HT-29 (cell line): ENCODE data around the gene OARD1. TPM values are rescaled to one million over a fixed set of nuclear protein-coding genes. Genes with fewer than 3 reads are reported as not detected.
A peak's percentile ranks its signal among the peaks of the same experiment; 100 is the strongest.

ENCODE experiments used
- DNase-seq: peaks from one replicate; pipeline ENCODE4 v3.0.0-alpha.2; 2015; ENCODE audit warnings: low spot score
- total RNA-seq: library from RNA; depleted of rRNA; stranded (reverse); fragments of >200 nt; shearing (Covaris generic); gene quantifications from 2 replicates; pipeline ENCODE4 v1.2.3, GENCODE V29; 2014

OARD1 gene
- total RNA-seq, 1 experiment from 2014 or later, result 14.5 TPM

DNA sequence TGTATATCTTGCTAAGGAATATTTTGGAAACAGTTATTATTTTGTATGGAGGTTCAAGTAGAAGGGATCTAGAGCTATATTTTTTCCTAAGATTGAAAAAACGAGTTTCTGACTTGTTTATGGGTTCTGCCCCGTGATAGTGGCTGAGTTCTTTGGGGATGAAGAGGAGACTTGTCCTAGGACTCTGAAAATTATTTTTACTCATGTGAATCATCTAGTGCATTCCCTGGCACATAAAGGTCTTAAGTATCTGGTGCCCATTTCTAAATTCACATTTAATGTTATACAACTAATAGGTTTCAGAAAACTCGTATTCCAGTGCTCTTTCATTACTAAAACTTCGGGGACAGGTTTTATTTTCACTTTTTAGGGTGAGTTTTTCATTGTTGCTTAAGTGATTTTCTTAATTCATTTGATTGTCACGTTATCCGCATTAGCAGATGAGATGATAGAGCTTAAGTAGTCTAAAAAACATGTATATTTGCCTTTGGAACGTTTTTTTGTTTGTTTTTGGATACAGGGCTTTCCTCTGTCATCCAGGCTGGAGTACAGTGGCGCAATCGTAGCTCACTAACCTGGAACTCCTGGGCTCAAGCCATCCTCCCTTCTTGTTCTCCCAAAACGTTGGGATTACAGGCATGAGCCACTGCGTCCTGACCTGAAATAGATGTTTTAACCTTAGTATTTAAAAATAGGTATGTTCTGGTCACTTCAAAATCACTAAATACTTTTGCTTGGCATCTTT is 2.7 kb upstream of the OARD1 start:
- no peak for DNase-seq

DNA sequence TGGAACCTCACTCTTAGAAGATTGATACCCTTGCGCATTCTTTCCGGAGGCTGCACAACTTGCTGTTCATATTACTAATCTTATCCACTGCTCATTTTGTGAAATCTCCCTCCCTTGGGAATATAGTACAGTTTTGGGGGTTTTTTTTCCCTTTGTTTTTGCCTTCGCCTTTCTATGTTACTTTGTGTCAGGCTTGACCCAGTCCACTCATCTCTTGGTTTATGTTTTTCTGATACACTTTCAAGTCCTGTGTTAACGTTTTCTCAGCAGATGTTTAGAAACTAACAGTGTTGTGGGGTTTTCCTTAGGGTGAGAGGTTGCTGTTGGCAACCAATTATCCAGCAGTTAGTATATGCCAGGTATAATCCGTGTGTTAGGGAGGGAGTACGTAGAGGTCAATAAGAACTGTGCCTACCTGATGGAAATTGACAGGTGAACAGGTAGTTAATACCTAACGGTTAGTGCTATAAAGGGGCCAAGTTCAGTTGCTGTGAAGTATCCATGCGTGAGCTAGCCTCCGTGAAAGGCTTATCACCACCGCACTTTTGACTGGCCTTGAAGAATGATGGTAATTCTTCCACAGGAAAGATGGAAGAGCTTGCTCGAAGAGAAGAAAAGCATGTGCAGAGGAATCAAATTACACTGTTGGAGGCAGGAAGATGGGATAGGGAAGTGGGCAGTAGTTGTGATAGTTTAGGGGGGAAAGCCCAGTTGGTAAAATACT is 2.0 kb upstream of the OARD1 start:
- peak; percentile 41 for DNase-seq

DNA sequence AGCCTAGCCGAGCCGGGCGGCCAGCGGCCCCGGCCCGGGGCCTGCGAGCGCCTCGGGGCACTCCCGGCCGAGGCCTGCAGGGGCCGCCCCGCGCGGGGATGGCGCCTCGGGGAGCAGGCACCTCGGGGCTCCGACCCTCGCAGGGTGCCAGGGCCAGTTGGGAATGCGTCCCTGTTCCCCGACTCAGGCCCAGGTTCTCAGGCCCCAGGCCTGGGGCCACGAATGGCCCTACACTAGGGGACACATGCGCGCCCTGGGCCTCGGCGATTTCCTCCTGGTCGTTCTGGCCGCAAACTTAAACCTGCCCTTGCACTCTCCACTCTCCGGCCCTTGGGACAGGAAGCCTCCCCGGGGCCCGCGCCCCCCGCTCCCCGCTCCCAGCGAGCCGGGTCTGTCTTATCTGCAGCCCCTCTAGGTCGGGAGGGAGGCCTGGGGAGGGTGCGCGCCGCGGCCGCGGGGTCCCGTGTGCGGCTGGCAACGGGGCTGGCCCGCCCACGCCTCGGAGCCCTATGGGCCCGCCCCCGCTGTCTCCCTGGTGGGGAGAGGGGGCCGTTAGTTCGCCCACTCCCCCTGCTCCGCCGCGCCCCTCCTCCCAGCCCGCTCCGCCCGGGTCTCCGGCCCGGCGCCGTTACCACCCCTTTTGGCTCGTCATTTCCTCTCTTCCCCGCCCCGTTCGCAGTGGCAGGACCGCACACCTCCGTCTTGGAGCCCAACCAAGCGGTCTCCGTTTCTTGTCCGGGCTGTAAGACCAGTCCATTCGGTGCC is 1.2 kb upstream of the OARD1 start:
- DNase-seq, result peak; percentile 88

DNA sequence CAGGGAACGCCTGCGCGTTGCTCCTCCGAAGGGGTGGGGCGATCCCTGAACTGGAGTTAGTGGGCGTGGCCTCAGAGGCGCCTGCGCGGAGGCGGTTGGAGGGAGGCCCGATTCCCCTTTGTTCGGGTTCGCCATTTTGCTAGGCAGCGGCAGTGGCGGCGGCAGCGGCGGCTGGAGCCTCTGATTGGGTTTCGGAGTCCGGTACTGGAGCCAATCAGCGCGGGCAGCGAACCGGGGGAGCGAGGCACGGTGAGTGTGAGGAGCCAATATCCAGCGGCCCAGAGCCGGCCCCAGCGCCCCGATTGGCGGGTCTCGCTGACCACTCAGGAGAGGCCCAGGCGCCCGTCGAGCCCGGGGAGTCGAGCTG is 663 bp upstream of the OARD1 start, which contains the start of gene NFYA:
Gene NFYA (plus strand): TSS at position 139 of the 367 bp plus-strand sequence. CDS start 6,116 bp downstream, outside the sequence.
- DNase-seq, result no peak

DNA sequence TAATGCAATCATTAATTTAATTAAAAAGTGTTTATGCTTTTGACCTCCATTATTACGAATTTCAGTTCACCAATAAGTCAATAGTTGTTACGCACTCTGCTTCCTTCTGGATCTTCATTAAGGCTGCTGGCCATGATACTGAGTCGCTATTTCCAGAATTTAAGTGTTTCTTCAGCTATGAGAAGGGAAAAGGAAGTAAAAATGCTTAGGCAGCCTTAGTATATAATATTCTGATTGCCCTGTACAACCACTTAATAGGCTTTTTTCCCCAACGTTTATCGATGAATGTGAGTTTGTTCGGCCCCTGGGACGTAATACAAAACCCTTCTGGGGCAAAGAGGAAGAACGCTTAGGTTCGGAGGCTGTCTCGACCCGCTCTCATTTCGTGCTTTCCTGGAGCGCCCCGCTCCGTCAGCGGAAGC is 644 bp downstream of the OARD1 start:
- no peak for DNase-seq

DNA sequence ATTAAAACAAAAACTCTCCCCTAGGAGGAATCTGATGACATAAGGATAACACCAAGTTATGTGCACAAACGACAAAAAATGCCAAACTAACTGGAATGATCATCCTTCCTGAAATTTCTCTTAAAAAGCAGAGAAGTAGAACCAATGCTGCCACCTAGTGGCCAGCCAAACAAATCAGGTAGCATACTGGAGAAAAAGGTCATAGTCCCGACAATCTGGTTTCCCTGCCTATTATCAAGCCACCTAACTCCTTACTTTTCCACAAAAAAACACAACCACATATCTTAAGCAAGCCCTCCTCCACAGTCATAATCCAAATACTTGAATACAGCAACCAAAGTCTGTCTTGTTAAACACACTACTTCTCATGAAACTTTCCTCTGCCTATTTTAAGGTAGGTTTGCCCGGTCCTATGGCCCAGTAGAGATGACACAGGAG is 5.3 kb downstream of the OARD1 start:
- peak; percentile 85 for DNase-seq

DNA sequence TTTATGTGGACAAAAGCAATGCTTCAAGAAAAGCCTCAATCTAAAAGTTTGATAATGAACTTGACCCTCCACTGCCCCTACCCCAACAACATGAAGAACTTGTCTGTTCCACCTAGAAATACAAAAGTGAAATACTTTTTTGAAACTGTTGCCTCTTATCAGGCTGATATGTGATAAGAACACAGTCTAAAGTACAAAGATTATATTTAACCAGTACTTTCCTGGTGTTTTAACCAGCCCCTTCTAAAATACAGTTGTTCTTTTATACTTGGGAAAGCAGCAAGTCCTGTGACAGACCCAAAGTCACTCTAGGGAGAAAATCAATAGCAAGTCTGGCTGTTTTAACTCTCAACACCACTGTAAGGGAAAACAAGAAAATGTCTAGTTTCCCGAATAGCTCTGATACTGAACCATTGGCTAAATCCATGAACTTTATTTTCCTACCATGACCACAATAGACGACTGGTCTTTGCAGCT is 6.6 kb downstream of the OARD1 start:
- DNase-seq, result no peak

DNA sequence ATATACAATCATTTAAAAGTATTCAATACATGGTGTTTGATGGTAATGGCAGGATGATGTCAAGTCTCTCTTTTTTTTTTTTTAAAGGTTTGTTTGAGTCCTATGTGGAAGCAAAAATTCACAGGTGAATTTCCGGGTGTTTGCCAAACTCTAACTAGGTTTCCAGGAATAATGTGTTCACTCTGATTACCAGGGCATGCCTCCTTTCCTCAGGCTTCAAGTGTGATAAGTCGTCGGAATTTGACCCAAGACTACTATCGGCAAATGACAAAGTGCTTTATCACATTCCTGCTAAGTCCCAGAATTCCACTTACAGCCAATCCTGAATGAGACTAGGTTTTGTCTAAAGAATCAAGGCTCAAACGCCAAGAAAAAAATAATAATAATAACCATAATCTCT is 7.3 kb downstream of the OARD1 start:
- DNase-seq, result no peak

DNA sequence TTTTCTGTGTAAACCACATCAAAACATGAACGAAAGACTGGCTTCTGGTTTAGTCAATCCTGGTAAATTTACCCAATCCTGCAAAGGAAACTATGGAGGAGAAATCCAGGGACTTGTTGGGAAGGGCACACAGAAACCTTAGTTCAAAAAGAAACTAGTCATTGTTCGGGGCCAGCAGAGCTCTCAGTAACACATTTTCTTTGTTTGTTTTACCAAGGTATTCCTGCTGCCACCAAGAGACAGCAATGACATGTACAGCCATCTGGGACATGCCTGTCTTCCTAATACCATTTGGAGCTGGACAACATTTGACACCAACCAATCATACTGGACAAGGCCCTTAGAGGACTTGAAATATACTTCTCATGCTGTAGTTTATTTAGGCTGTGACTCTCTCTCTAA is 8.3 kb downstream of the OARD1 start:
- DNase-seq, result no peak

DNA sequence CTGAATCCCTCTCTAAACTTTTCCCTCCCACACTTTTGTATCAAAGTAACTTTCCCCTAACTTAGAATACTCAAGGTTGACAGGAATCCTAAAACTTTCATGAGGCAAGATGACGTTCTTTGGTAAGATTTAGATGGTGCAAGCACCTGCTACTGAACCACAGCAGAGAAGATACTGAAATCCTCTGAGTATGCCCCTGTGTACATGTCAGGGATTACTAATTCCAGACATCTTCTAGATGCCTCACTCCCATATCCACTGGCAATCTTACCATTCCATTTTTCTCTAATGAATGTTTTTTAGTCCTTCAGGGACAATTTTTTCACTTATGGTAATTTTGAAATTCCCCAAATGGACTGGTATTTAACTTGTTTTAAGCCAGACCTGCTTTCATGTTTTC is 10.1 kb downstream of the OARD1 start:
- no peak for DNase-seq

DNA sequence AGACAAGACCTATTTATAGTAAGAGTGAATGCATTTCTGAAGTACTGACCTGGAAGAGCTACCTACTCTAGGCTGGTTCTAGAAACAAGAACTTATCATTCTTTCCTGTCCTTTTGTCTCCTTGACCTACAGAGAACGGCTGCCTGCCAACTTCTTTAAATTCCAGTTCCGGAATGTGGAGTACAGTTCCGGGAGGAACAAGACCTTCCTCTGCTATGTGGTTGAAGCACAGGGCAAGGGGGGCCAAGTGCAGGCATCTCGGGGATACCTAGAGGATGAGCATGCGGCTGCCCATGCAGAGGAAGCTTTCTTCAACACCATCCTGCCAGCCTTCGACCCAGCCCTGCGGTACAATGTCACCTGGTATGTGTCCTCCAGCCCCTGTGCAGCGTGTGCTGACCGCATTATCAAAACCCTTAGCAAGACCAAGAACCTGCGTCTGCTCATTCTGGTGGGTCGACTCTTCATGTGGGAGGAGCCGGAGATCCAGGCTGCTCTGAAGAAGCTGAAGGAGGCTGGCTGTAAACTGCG is 10.9 kb downstream of the OARD1 start:
- no peak for DNase-seq

DNA sequence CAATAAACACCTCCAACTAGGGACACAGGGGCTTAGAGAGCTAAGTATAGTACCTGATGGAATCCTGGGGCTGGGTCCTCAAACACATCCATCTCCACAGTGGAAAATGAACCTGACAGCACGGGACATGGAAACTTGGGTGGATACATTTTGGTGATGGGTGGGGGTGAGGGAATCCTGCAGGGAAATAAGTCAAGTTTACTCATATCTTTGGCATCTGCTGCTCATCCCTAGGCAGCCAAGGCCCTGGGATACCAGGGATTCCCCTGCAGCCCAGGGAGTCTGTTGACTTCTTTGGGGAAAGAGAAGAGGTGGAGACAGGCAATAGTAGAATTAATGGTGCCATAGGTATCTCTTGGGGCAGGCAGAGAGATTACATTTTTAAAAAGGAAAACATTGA is 12.6 kb downstream of the OARD1 start:
- no peak for DNase-seq

DNA sequence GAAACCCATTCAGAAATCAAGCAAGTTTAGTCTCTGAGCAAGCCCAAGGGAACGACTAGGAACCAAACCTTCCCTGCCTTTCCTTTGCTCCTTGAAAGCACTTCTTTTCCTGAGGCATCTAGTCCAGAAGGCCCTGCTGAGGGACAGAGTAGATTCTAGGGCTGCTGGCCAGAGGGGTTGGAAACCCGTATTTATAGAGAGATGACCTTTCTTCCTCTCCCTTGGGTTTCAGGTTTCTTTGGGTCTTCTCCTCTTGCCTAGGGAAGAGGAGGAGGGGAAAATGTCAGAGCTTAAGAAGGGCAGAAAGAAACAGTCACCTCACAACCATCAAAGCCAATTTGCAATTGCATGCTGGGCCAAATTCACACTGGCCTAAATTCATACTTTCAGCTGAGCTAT is 13.4 kb downstream of the OARD1 start:
- DNase-seq, result no peak

DNA sequence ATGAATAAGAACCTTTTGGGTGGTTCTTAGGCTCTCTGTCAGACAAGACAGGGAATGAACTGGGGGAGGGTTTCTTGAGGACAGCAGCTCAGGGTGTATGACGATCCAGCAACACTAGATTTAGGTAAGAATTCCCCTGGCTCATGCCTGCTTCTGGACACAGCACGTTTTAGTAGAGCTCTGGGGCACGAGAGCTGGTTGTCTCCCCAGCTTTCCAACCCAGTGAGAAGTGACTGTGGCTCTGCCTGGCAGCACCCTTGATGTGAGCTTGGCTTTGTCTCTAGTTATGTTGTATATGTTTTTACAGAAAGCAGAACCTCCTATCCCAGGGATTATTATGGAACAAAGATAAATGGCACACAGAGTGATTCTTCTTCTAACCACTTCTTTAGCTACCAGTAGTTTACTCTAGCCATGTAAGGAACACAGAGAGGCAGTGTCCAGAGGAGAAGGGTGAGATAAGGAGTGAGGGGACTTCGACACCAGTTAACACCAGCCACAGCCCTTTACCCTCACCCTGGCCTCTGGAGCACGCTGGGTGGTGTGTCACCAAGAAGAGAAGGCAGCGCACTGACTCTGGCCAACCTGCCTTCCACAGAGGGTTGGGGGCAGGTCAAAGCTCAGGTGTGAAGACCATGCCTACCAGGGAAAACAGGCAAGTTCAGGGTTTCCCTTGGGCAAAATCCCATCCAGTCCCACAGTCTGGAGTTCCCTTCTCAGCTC is 15.2 kb downstream of the OARD1 start:
- DNase-seq, result no peak

DNA sequence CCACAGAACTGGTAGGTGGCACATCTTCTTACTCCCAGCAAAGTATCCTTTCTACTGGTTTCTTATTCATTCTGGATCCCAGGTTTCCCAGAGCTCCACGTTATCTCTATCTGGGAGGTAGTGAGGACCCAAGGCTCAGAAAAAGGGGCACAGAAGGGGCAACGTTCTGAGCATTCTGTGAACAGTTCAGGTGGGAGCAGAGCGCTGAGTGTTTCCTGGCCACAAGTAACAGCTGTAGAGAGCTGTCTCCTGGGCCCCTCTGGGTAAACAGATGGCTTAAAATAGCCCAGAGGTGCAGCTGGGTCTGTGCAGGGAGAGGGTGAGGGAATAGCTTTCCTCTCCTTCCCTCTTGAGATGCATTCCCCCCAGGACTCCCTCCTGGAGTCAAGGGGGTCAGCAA is 17.0 kb downstream of the OARD1 start:
- no peak for DNase-seq

DNA sequence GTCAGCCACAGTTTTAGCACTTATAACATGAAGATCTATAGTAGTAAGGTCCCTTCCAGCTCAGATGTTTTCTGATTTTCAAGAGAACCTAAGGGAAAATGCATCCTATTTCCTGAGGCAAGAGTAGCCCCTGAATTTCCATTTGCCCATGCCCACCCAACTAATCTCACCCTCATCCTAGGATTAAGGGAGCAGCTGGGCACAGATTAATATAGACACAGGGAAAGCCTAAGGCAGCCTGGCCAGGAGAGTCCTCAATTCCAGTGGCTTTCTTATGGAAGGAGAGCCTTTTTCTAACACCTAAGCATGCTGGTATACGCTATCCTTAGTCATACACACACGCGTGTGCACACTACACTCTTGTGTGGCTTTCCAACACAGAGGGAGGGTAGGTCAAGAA is 17.6 kb downstream of the OARD1 start:
- no peak for DNase-seq

DNA sequence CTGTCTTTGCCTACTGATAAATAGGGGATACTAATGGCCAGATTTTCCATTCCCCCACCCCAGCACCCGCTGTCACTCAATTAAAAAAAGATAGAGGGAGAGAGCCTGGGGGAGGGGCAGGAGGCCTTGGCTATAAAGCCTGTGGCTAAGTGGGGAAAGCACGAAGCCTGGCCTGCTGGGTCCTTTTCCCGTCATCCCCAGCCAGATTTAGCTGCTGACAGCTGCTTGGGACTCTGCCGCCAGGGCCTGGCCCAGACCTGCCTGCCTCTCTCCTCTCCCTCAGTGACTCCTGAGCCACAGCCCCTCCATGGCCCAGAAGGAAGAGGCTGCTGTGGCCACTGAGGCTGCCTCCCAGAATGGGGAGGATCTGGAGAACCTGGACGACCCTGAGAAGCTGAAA is 19.1 kb downstream of the OARD1 start, which contains the start of gene APOBEC2:
Gene APOBEC2 (plus strand): TSS at position 162 of the 400 bp plus-strand sequence. CDS start 146 bp downstream, at position 308.
- DNase-seq, result no peak

DNA sequence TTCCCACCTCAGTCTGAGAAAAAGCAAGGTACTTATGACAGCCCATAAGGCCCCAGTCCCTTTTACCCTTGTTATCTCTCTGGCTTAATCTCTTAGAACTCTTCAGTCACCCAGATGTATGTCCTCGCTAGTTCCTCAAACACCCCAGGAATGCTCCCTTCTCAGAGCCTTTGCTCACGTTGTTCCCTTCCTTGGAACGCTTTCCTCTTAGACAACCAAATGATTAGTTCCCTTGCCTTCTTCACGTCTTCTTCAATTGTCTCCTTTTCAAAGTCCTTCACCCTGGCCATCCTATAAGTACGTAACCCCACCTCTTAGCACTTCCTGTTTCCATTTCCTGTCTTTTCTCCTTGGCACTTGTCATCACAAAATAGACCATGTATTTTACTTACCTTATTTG is 20.3 kb downstream of the OARD1 start:
- DNase-seq, result no peak

DNA sequence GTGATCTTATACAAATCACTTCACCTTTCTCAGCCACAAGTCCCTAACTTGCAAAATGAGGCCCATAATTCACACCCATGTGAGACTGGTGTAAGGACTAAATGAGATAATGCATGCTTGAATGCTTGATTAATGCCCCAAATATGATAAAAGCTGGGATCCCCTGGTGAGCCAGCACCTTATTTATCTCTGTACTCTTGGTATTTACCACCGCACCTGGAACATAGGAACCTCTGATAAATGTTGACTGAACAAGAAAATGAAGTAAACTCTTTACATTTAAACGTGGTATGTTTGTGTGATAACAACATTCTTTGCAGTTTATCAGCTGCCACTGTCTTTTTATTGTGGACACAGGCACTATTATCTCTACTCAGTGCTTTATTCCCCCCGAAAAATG is 21.6 kb downstream of the OARD1 start:
- no peak for DNase-seq

DNA sequence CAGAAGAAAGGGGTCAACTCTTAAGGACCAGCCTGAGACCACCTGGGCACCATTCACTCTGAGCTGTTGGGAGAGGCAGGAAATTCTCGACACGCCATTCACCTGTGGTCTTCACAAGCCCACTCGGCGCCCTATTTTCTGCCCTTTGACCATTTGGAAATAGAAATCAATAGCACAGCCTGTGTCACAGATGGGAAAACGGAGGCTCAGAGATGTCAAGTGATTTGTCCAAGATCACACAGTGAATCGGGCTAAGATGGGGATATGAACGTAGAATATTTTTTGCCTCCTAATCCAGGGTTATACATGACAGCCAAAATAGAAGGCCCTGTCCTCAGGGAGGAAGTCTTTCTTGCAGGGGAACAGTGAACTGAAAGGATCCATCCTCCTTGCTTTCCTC is 22.2 kb downstream of the OARD1 start:
- no peak for DNase-seq

DNA sequence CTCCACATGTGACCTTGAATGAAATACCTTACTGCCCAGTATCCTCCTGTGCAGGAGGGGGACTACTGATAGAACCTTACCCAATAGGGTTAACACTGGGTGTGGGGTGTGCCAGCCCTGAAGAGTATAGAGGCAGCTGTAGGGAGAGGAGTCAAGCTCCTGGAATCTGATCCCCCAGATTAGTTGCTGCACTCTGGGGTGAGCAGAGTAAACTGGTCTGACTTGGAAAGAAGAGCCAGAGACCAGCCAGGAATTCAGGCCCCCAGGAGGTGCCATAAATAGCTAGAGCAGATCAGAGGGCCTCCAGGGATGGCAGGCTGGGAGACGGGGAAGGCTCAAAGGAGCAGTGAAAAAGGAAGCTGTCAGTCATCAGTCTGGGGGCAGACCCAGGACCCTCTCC is 22.6 kb downstream of the OARD1 start:
- no peak for DNase-seq
